HEK293T (cell line): Measurements from ENCODE around the gene SPEG.

Experiments
- ARNT ChIP-seq: fragments of 450-650 bp; IDR thresholded peaks from 2 replicates; pipeline ENCODE4 v1.6.1; 2017; ENCODE audit warnings: mild to moderate bottlenecking
- BHLHE40 ChIP-seq: fragments of 450-650 bp; IDR thresholded peaks from 2 replicates; pipeline ENCODE4 v1.6.1; 2016; ENCODE audit warnings: mild to moderate bottlenecking, moderate library complexity, borderline replicate concordance
- ELF4 ChIP-seq: fragments of 450-650 bp; IDR thresholded peaks from 2 replicates; pipeline ENCODE4 v1.6.1; 2017; ENCODE audit warnings: antibody characterized with exemption
- FOXK2 ChIP-seq: fragments of 450-650 bp; IDR thresholded peaks from 2 replicates; pipeline ENCODE4 v1.6.1; 2016; ENCODE audit warnings: mild to moderate bottlenecking
- FOXM1 ChIP-seq: fragments of 450-650 bp; IDR thresholded peaks from 2 replicates; pipeline ENCODE4 v1.6.1; 2017; ENCODE audit warnings: mild to moderate bottlenecking, borderline replicate concordance
- SP1 ChIP-seq: fragments of 450-650 bp; IDR thresholded peaks from 2 replicates; pipeline ENCODE4 v1.6.1; 2017
- TARDBP ChIP-seq: fragments of 450-650 bp; IDR thresholded peaks from 2 replicates; pipeline ENCODE4 v1.6.1; 2016

- no peak for TF ChIP-seq FOXK2
- no peak for TF ChIP-seq ELF4
- no peak for TF ChIP-seq SP1
- no peak for TF ChIP-seq TARDBP
- no peak for TF ChIP-seq ARNT
- no peak for TF ChIP-seq FOXM1
- TF ChIP-seq BHLHE40: no peak
Observed at GRCh38 chr2:219416235-219416602, 18.4 kb upstream of the SPEG start.
